LoVo (cell line): ENCODE measurements around the gene LFNG.

Experiments
- DNase-seq: peaks from one replicate; pipeline ENCODE4 v3.0.0-alpha.2; 2016; ENCODE audit warnings: low spot score

The LFNG gene

GRCh38 chr7:2503056-2503941, 16.3 kb upstream of the LFNG start:
- no peak for DNase-seq

DNA sequence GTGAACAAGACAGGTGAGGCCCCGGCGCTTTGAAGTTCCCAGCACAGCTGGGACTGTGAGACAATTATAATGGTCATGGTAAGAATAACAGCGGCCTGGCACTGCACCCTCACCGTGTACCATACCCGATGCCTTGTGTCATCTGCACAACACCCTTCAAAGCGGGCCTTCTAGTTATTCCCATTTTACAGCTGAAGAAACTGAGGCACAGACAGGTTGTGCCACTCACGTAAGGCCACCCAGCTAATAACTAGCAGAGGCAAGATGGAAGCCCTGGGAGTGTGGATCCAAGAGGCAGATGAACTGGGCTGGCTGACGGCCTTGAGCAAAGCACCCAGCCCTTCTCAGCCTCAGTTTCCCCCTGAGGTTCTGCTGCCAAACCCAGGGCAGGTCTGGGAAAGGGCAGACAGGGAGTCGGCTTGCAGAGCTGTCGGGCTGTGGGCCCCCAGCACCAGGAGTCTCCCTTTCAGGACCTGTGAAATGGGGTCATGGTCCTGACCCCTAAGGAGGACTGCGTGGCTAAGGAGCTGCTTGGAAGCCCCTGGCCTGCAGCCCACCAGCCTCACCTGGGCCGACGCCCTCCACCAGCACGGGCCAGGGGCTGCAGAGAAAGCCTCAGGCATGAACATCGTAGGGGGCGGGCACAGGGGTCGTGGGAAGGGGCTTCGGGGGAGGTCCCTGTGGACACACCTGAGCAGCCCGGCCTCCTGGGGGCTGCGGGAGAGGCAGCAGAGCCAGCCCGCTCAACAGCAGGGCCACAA, 15.3 kb upstream of the LFNG start:
- no peak for DNase-seq

DNA sequence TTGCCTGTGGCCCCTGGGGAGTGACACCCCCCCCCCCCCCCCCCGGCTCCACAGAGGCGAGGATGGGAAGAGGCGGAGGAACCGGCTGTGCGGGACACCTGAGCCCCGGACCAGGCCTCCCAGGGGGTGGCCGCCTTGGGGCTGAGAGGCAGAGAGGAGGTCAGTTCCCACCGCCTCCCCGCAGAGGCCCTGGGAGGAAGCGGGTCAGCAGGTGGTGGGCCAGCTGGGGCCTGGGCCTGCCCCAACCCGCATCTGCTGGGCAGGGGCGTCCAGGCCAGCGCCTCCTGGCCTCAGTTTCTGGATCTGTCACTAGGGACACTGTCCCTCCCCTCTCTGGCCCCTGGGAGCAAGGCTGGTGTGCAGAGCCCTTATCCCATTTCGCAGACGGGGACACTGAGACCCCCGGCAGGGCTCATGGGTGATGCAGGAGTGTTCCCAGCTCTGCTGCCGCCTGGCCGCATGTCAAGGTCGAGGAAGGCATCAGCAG, 14.6 kb upstream of the LFNG start:
- no peak for DNase-seq

- DNase-seq = no peak
These were observed 14.2 kb upstream of the LFNG start for GRCh38 chr7:2505401-2505800.

DNA sequence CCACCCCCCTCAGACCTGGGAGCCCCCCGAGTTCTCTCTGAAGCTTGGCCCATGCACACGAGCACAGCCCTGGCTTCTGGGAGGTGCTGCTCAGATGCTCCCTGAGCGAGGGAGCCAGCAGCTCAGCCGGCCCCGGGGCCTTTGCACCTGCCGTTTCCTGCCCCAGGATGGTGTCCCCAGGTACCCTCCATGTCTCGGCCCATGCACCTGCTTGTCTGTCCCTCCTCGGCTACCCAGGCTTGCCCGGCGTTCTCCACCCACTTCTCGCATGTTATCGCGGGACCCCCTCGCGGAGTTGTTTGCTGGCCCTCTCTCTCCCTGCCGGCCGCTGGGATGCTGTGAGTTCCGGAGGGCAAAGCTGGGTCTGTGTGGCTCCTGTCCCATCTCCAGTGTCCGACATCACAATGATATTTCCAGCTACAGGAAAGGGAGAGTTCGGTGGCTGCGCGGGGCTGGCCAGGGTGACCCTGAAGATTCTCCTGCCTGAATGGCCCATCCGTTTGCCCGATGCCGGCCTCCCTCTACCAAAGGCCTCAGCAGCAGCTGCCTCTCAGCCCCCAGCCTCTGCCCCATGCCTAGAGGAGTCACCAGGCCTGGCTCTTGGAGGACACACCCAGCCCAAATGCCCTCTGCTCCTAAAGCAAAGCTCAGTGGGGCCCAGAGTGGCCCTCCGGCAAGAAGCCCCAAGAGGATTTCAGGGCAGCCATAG, 12.2 kb upstream of the LFNG start:
- no peak for DNase-seq

DNA sequence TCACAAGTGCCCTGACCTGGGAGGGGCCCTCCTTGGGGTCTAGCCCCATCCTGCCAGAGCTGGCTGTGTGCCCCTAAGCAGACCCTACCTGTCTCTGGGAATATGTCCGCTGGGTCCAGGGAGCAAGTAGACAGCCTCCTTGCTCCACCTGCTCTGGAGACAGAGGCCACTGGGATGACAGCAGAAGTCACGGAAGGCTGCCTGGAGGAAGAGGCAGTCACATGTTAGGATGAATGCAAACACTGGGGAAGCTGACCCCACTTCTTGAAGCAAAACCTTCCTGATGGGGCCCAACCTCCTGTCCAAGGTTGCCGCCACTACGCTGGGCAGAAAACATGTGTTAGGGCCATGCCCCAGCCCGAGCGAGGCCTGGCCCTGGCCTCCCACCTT, 11.7 kb upstream of the LFNG start:
- no peak for DNase-seq

DNA sequence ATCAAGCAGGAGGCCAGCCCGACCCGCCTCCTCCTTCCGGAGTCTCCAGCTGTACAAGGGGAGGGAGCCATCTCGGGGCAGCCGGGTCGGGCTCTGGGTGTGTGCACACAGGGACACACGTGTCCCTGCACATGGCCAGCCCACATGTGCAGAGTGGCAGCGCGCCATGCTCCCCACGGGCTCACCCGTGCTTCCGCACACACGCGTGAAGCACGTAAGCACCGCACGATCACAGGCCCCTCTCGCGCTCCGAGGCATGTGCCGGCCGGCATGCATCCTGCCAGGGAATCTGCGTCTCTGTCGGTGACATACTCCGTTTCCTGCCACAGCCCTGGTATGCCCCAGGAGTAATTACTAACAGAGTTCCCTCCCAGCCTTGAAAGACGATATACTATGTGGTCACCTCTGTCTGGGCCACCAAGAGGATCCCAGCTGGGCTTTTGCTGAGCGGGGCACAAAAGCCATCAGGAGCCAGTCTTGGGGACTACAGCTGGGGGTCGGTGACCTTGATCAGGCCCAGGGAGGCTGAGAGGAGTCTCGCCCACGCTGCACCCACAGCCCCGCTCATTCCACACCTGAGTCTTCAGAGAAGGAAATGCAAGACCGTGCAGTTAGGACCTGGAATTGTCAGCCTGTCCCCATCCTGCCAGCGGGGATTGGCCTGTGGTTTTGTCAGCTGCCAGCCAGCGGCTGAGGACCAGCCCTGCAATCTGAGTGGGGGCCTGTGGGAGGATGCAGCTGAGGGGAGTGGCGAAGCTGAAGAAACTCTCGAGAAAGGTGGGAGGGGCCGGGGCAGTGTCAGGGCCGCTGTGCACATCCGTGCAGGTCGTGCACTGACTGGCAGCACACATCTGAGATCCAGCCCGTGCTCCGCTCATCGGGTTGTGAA, 11.0 kb upstream of the LFNG start:
- DNase-seq = no peak

DNA sequence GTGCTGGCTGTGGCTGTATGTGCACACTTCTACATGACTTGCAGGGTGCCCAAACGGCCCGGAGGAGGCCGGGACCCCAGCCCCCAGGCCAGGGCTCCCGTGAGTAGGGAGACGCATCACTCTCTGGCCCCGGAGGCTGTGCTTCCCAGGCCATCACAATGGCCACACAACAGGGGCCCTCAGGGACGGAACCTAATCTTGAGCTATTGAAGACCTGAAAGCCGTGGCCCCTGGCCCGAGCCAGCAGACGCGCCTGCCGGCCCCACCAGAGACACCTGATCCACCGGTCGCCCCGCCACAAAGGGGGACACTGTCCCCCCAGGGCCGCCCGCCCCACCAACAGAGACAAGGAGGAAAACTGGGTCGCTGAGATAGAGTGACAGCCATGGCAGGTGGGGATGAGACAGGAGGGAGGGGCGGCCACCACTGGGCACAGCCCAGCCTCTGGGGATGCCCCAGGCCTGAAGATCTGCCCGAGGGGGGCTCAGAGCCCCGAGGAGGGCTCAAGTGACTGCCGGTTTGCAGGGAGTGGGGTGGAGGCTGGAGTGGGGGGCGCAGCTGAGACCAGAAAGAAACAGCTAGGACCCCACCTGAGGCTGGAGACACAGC, 10.2 kb upstream of the LFNG start:
- no peak for DNase-seq

DNA sequence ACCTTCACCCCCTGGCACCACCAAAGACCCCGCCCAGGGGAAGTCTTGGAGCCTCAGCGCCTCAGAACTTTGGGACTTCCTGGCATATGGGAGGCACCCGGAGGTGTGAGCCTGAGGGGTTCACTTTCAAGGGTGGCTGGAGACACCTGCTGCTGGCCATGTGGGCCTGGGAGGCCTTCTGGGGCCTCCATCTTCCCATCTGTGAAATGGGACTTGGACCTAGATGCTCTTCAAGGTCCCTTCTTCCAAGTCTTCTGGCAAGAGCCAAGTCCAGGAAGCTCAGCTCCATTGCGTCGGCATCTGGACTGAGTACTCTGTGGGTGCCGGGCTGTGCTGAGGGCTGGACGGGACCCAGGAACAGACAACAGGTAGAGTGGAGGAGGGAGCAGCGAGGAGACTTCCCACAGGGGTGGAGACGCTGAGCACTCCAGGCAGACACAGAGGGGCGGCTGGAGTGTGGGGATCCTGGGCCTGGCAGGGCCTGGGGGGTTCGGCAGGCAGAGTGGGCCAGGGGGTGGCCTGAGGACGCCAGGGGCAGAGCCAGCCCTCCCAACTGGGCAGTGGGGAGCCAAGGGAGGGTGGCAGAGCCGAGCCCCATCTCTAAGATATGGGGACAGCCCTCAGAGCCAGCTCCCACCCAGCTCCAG, 9.3 kb upstream of the LFNG start:
- DNase-seq = no peak

DNA sequence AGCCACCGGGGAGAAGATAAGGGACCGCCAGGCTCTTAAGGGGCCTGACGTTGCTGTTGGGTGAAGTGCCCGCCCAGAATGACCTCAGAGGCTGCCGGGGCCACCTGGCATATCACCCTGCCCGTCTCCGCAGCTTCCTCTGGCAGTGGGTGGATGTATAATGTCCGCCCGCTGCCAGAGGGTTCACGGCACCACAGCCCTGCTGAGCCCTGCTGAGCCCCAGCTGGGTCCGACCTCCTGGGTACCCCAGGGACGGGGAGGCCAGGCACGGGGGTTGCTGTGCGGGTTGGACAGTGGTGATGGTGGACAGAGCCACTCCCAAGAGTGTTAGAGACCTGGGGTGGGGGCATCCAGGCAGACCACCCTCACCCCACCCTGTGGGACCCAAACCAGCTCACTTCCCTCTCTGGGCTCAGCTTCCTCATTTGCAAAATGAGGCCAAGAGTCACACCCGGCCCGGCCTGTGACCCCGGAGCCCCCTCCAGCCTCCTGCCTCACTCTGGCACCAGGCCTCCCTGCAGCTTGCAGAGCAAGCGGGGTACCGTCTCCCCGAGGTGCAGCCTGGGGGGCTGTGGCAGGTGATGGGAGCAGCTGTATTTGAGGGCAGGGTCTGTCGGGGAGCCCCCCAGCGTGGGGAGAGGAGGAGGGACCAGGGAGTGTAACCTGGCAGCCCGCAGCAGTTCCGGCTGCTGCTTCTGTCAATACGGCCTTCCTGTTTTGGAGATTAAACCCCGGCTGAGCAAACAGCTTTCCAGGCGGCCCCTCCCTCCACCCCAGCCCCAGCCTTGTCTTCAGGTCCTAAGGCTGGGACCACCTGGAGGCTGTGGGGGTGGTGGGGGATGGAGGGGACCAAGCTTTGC, 8.4 kb upstream of the LFNG start:
- no peak for DNase-seq

GRCh38 chr7:2511769-2512168, 7.8 kb upstream of the LFNG start:
- DNase-seq = no peak

- no peak for DNase-seq
These were observed 7.4 kb upstream of the LFNG start for GRCh38 chr7:2512179-2512661.

DNA sequence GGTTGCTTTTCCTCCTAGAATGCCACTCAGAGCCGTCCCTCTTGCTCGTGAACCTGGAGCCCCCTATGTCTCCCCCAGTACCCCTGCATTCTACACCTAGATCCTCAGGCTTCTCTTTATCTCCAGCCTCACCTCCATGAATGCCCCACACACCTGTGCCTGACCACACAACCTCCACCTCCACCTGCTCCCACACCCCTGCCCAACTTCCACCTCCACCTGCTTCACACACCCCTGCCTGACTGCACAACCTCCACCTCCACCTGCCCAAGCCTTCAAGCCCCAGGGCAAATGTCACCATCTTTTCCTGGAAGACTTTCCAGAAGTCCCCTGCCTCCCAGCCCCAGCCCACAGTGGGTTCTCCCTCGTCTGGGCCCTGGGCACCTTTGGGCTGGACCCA, 6.9 kb upstream of the LFNG start:
- DNase-seq = no peak

DNA sequence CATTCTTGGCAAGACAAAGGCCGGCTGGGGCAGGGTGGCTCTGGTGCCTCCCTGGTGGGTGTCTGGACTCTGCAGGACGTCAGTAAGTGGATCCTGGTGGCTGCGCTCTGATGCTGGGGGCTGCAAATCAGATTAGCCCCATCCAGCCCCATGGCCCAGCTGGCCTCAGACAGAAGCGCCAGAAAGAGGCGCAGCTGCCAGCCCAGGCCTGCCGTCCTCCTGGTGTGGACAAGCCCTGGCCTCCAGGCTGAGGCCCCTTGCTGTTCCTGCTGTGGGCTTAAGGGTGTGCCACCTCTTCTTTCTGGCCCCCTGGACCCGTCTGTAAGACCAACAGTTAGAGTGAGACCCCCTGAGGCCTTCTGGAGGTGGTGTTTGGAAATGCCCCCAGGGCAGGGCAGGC, 5.9 kb upstream of the LFNG start:
- DNase-seq = no peak

GRCh38 chr7:2514473-2515423, 4.8 kb upstream of the LFNG start:
- DNase-seq = no peak

GRCh38 chr7:2515424-2516193, 4.0 kb upstream of the LFNG start:
- no peak for DNase-seq

DNA sequence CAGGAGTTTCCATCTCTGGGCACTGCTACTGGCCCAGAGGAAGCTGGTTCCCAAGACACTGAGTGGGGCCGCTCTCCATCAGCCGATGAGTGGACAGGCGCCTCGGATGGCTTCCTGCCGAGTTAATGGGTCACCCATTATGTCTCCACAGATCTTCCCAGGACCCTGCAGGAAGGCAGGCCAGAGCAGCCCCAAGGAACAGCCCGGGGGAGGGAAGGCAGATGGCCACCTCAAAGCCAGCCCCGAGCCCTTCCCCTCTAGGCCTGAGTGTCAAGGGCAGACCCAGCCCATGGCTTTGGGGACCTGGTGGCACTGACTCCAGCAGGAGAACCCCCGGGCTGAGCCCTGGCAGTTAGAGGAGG, 3.4 kb upstream of the LFNG start:
- no peak for DNase-seq

GRCh38 chr7:2517026-2517425, 2.5 kb upstream of the LFNG start:
- DNase-seq = no peak
